HG02852 (cell line): ENCODE data around the gene SREBF1.
A peak's percentile ranks its signal among the peaks of the same experiment; 100 is the strongest.

Source experiments
- ATAC-seq: cut with Tn5 transposase; IDR thresholded peaks from one replicate; pipeline ENCODE4 v1.9.1; 2021; ENCODE audit warnings: mild to moderate bottlenecking, moderate library complexity; ENCODE audit not compliant: unreplicated experiment

SREBF1 gene

GRCh38 chr17:17766077-17766743, 70.6 kb downstream of the SREBF1 start:
- peak; percentile 74 for ATAC-seq

GRCh38 chr17:17765359-17766076, 71.3 kb downstream of the SREBF1 start:
- no peak for ATAC-seq

- ATAC-seq: no peak
Observed at GRCh38 chr17:17763734-17764133, 73.1 kb downstream of the SREBF1 start.

DNA sequence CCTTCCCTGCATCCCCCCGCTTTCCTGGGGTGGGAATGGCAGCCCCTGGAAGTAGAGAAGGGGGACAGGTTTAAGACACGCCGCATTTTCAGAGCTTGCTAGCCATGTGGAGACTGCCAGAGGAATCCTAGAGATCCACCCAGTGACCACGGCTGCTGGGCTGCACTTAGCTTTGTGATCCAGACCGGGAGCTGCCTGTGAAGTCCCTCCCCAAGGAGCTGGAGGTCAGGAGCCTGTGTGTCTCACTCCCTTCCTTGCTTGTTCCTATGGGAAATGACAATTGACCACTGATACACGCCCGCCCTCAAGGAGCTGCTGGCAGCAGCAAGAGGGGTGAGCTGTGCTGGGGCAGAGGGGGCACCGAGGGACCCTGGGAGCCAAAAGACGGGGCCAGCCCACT, 73.7 kb downstream of the SREBF1 start:
- no peak for ATAC-seq

GRCh38 chr17:17762744-17763105, 74.1 kb downstream of the SREBF1 start:
- ATAC-seq: no peak
